ENCODE results near the gene GCN1. TPM values are rescaled to one million over a fixed set of nuclear protein-coding genes. Genes with fewer than 3 reads are reported as not detected.

Gene GCN1
- polyA plus RNA-seq, 3 donors = 5.0 to 22.1 (median 8.3) TPM

GRCh38 chr12:120215766-120216735 lies 21.5 kb upstream of the GCN1 start:
- Histone ChIP-seq H3K4me3 (replicated peaks in 1 of 3; ENCODE audit: low read depth in 2 of 3, low read length in 3 of 3) (no peak overlapping the region), H3K4me2 (replicated peaks; ENCODE audit: extremely low read depth, low read length, poor library complexity, severe bottlenecking) (no peak overlapping the region), H3K4me1 (ENCODE audit: control insufficient read depth in 1 of 2, insufficient read depth in 2 of 2, low read length in 2 of 2) (no peaks in the 10 kb centered on the region), H3K79me2 (ENCODE audit: insufficient read depth, low read length) (no peaks in the 10 kb centered on the region), H3K27ac (ENCODE audit: low read depth in 1 of 2, low read length in 2 of 2) (no peak overlapping the region), H2AFZ (ENCODE audit: insufficient read depth, low read depth, low read length, poor library complexity, severe bottlenecking) (no peak overlapping the region), H3K9ac (ENCODE audit: insufficient read depth, low read length, poor library complexity, severe bottlenecking) (no peak overlapping the region), H3K27me3 (ENCODE audit: control insufficient read depth in 2 of 2, insufficient read depth in 2 of 2, low read length in 2 of 2) (no peaks in the 10 kb centered on the region), H3K36me3 (replicated peaks in 1 of 2; ENCODE audit: control insufficient read depth in 1 of 2, insufficient read depth in 2 of 2, low read length in 2 of 2) (peaks cover 92 to 96% of the 10 kb centered on the region in 2 donors), H3K9me3 (replicated peaks in 1 of 2; ENCODE audit: control insufficient read depth in 1 of 2, insufficient read depth in 1 of 2, low read length in 2 of 2) (no peaks in the 10 kb centered on the region), H4K20me1 (ENCODE audit: insufficient read depth, low read length) (peaks cover 100% of the 10 kb centered on the region)
- Mint-ChIP-seq H3K27ac (no peak overlapping the region), H3K27me3 (ENCODE audit: low read depth in 3 of 3) (peaks cover 1 to 2% (median 2%) of the 10 kb centered on the region in 3 donors), H3K9me3 (peaks cover 0 to 2% (median 0%) of the 10 kb centered on the region in 7 donors), H3K4me1 (no peaks in the 10 kb centered on the region), H3K36me3 (peaks cover 80 to 95% of the 10 kb centered on the region in 2 donors), H3K4me3 (no peak overlapping the region)
- intact Hi-C loops (cut with micrococcal nuclease) = no loop called here
- DNase-seq = no peak
- TF ChIP-seq, protein P1, sequence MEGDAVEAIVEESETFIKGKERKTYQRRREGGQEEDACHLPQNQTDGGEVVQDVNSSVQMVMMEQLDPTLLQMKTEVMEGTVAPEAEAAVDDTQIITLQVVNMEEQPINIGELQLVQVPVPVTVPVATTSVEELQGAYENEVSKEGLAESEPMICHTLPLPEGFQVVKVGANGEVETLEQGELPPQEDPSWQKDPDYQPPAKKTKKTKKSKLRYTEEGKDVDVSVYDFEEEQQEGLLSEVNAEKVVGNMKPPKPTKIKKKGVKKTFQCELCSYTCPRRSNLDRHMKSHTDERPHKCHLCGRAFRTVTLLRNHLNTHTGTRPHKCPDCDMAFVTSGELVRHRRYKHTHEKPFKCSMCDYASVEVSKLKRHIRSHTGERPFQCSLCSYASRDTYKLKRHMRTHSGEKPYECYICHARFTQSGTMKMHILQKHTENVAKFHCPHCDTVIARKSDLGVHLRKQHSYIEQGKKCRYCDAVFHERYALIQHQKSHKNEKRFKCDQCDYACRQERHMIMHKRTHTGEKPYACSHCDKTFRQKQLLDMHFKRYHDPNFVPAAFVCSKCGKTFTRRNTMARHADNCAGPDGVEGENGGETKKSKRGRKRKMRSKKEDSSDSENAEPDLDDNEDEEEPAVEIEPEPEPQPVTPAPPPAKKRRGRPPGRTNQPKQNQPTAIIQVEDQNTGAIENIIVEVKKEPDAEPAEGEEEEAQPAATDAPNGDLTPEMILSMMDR (IDR thresholded peaks at IDR 0.05) = no peak
- 91% methylated on average over 17 of the region's 23 CpGs for WGBS (ENCODE audit: insufficient coverage)

- intact Hi-C loops (cut with micrococcal nuclease) = no loop called here
- Histone ChIP-seq H3K36me3 (replicated peaks in 1 of 2; ENCODE audit: control insufficient read depth in 1 of 2, insufficient read depth in 2 of 2, low read length in 2 of 2) (peaks cover 92 to 96% of the 10 kb centered on the region in 2 donors), H3K4me2 (replicated peaks; ENCODE audit: extremely low read depth, low read length, poor library complexity, severe bottlenecking) (no peak overlapping the region), H2AFZ (ENCODE audit: insufficient read depth, low read depth, low read length, poor library complexity, severe bottlenecking) (no peak overlapping the region), H3K79me2 (ENCODE audit: insufficient read depth, low read length) (no peaks in the 10 kb centered on the region), H3K27me3 (ENCODE audit: control insufficient read depth in 2 of 2, insufficient read depth in 2 of 2, low read length in 2 of 2) (no peaks in the 10 kb centered on the region), H3K4me3 (replicated peaks in 1 of 3; ENCODE audit: low read depth in 2 of 3, low read length in 3 of 3) (no peak overlapping the region), H4K20me1 (ENCODE audit: insufficient read depth, low read length) (peaks cover 100% of the 10 kb centered on the region), H3K9ac (ENCODE audit: insufficient read depth, low read length, poor library complexity, severe bottlenecking) (no peak overlapping the region), H3K9me3 (replicated peaks in 1 of 2; ENCODE audit: control insufficient read depth in 1 of 2, insufficient read depth in 1 of 2, low read length in 2 of 2) (no peaks in the 10 kb centered on the region), H3K4me1 (ENCODE audit: control insufficient read depth in 1 of 2, insufficient read depth in 2 of 2, low read length in 2 of 2) (no peaks in the 10 kb centered on the region), H3K27ac (ENCODE audit: low read depth in 1 of 2, low read length in 2 of 2) (no peak overlapping the region)
- Mint-ChIP-seq H3K27ac (no peak overlapping the region), H3K27me3 (ENCODE audit: low read depth in 3 of 3) (peaks cover 1 to 2% (median 2%) of the 10 kb centered on the region in 3 donors), H3K9me3 (peaks cover 0 to 2% (median 0%) of the 10 kb centered on the region in 7 donors), H3K4me3 (no peak overlapping the region), H3K36me3 (peaks cover 77 to 95% of the 10 kb centered on the region in 2 donors), H3K4me1 (no peaks in the 10 kb centered on the region)
- TF ChIP-seq, protein P1 (IDR thresholded peaks at IDR 0.05) = no peak
- WGBS (ENCODE audit: insufficient coverage) = 88% methylated on average over 4 of the region's 15 CpGs
- no peak for DNase-seq
These were observed 20.8 kb upstream of the GCN1 start for GRCh38 chr12:120215357-120215735.
